ENCODE results near the gene ATG4B.
"Not testable (repeated sequence)": the region's sequence is repeated elsewhere in the genome, so short reads cannot be mapped to it uniquely, and the experiment has no call there.

GRCh38 chr2:241590496-241591455, 46.7 kb upstream of the ATG4B start:
- not testable (repeated sequence) for TF ChIP-seq CTCF (IDR thresholded peaks at IDR 0.05; ENCODE audit: poor library complexity, severe bottlenecking); POLR2AphosphoS5 (IDR thresholded peaks at IDR 0.05); EZH2 (IDR thresholded peaks at IDR 0.05; ENCODE audit: borderline replicate concordance, insufficient read depth, low read length, poor library complexity, severe bottlenecking); EP300 (conservative IDR thresholded peaks at IDR 0.05; ENCODE audit: poor library complexity, severe bottlenecking); TAF1 (IDR thresholded peaks at IDR 0.05; ENCODE audit: low read depth); REST (IDR thresholded peaks at IDR 0.05; ENCODE audit: borderline replicate concordance); MXI1 (conservative IDR thresholded peaks at IDR 0.05; ENCODE audit: poor library complexity, severe bottlenecking); RAD21 (conservative IDR thresholded peaks at IDR 0.05)

Measured in neural cell (in vitro differentiated cells).